RWPE2 (cell line): ENCODE results near the gene TMEM229B.
"Not testable (repeated sequence)": the region's sequence is repeated elsewhere in the genome, so short reads cannot be mapped to it uniquely, and the experiment has no call there.

ENCODE experiments used
- ATAC-seq: fragments of 200-7000 bp; cut with Tn5 transposase; 3 replicates; pipeline ENCODE4 v1.9.1; 2021; ENCODE audit warnings: low read depth
- DNase-seq: peaks from one replicate; pipeline ENCODE4 v3.0.0-alpha.2; 2020; ENCODE audit warnings: low spot score
- H3K27ac ChIP-seq: fragments of 450-650 bp; 2 replicates; pipeline ENCODE4 v1.5.1; 2017; ENCODE audit warnings: mild to moderate bottlenecking; ENCODE audit not compliant: poor library complexity, severe bottlenecking
- H3K27me3 ChIP-seq: fragments of 250-450 bp; sonication (Bioruptor Pico); 2 replicates; pipeline ENCODE4 v1.5.1; 2021; ENCODE audit warnings: mild to moderate bottlenecking, moderate library complexity; ENCODE audit not compliant: insufficient read depth, poor library complexity, severe bottlenecking
- H3K36me3 ChIP-seq: fragments of 250-450 bp; sonication (Bioruptor Pico); 2 replicates; pipeline ENCODE4 v1.5.1; 2020; ENCODE audit warnings: low read depth, mild to moderate bottlenecking, moderate library complexity
- H3K4me1 ChIP-seq: fragments of 250-450 bp; sonication (Bioruptor Pico); 2 replicates; pipeline ENCODE4 v1.5.1; 2021; ENCODE audit warnings: mild to moderate bottlenecking, moderate library complexity; ENCODE audit not compliant: insufficient read depth, poor library complexity, severe bottlenecking
- H3K4me3 ChIP-seq: fragments of 250-450 bp; sonication (Bioruptor Pico); 2 replicates; pipeline ENCODE4 v1.5.1; 2021; ENCODE audit warnings: mild to moderate bottlenecking, moderate library complexity; ENCODE audit not compliant: severe bottlenecking
- H3K9me3 ChIP-seq: fragments of 250-450 bp; sonication (Bioruptor Pico); 2 replicates; pipeline ENCODE4 v1.5.1; 2021; ENCODE audit warnings: mild to moderate bottlenecking, moderate library complexity; ENCODE audit not compliant: severe bottlenecking
- CTCF ChIP-seq: fragments of 450-650 bp; IDR thresholded peaks from one replicate; pipeline ENCODE4 v1.5.1; 2017; ENCODE audit warnings: mild to moderate bottlenecking, moderate library complexity; ENCODE audit not compliant: poor library complexity, severe bottlenecking

TMEM229B gene

GRCh38 chr14:67459336-67459735 is 29.2 kb downstream of the TMEM229B start:
- no peaks in the 10 kb centered on the region for H3K36me3 ChIP-seq
- peaks cover 3% of the 10 kb centered on the region for H3K9me3 ChIP-seq
- ATAC-seq (no peak), DNase-seq (no peak)
- no peak overlapping the region for H3K27ac ChIP-seq
- no peak overlapping the region for H3K4me3 ChIP-seq
- no peak for TF ChIP-seq CTCF
- no peaks in the 10 kb centered on the region for H3K4me1 ChIP-seq
- H3K27me3 ChIP-seq = no peaks in the 10 kb centered on the region

- peaks cover 3% of the 10 kb centered on the region for H3K9me3 ChIP-seq
- DNase-seq (no peak), ATAC-seq (no peak)
- no peaks in the 10 kb centered on the region for H3K27me3 ChIP-seq
- no peaks in the 10 kb centered on the region for H3K4me1 ChIP-seq
- H3K36me3 ChIP-seq = no peaks in the 10 kb centered on the region
- no peak for TF ChIP-seq CTCF
- H3K27ac ChIP-seq = no peak overlapping the region
- H3K4me3 ChIP-seq = no peak overlapping the region
These were observed 30.7 kb downstream of the TMEM229B start for GRCh38 chr14:67457782-67458181.

- ATAC-seq (no peak), DNase-seq (no peak)
- H3K27me3 ChIP-seq = no peaks in the 10 kb centered on the region
- peaks cover 3% of the 10 kb centered on the region for H3K9me3 ChIP-seq
- no peak overlapping the region for H3K27ac ChIP-seq
- no peaks in the 10 kb centered on the region for H3K4me1 ChIP-seq
- no peak for TF ChIP-seq CTCF
- no peaks in the 10 kb centered on the region for H3K36me3 ChIP-seq
- no peak overlapping the region for H3K4me3 ChIP-seq
These were observed 31.8 kb downstream of the TMEM229B start for GRCh38 chr14:67456732-67457131.

- Histone ChIP-seq H3K27me3 (no peaks in the 10 kb centered on the region), H3K27ac (no peak overlapping the region), H3K4me3 (no peak overlapping the region), H3K9me3 (peaks cover 3% of the 10 kb centered on the region), H3K4me1 (no peaks in the 10 kb centered on the region), H3K36me3 (no peaks in the 10 kb centered on the region)
- no peak for DNase-seq
- no peak for ATAC-seq
- TF ChIP-seq CTCF = no peak
These were observed 34.8 kb downstream of the TMEM229B start for GRCh38 chr14:67453575-67454300.

- DNase-seq, H3K27me3 ChIP-seq, H3K9me3 ChIP-seq, H3K4me3 ChIP-seq, H3K36me3 ChIP-seq, H3K27ac ChIP-seq, ATAC-seq, H3K4me1 ChIP-seq: not testable (repeated sequence)
These were observed 36.9 kb downstream of the TMEM229B start for GRCh38 chr14:67451667-67452066.
